K562 (cell line): ENCODE data around the gene MARVELD1. TPM values are rescaled to one million over a fixed set of nuclear protein-coding genes. Genes with fewer than 3 reads are reported as not detected.

Source experiments
- CBX5 ChIP-seq: IDR thresholded peaks from 2 replicates; pipeline ENCODE4 v1.6.1; 2014; ENCODE audit warnings: low read depth, borderline replicate concordance
- MAZ ChIP-seq, 2 experiments: fragments of 450-650 bp in 1 of 2; sonication (generic) in 1 of 2; formaldehyde crosslinking; IDR thresholded peaks in 1 of 2; conservative IDR thresholded peaks in 1 of 2; 2 replicates each; pipeline versions ENCODE4 v1.4.0 to v1.5.0; 2020; ENCODE audit warnings: mild to moderate bottlenecking in 1 of 2, missing genetic modification reagents in 1 of 2
- SMARCA4 ChIP-seq: fragments of 450-650 bp; IDR thresholded peaks from 2 replicates; pipeline ENCODE4 v1.6.1; 2016
- ZNF12 ChIP-seq: sonication (generic); formaldehyde crosslinking; IDR thresholded peaks from 2 replicates; pipeline ENCODE4 v1.4.0; 2020; ENCODE audit warnings: mild to moderate bottlenecking, missing genetic modification reagents
- ZNF586 ChIP-seq: fragments of 450-650 bp; formaldehyde crosslinking; conservative IDR thresholded peaks from 2 replicates; pipeline ENCODE4 v1.4.0; 2020; ENCODE audit warnings: mild to moderate bottlenecking, moderate library complexity
- polyA plus RNA-seq, 8 experiments: library from polyadenylated mRNA; depleted of rRNA in 4 of 8; stranded (reverse) in 5 of 8; unstranded in 3 of 8; fragments of >200 nt; fragmentation: Nextera tagmentation in 2 of 8; fragmentation: Illumina TruSeq in 1 of 8; extraction: Ambion mirVana in 2 of 8; extraction: Trizol in 1 of 8; gene quantifications; 2 replicates each; pipeline versions ENCODE4 v1.2.1 to v1.2.3, GENCODE V29; 2011 to 2014; ENCODE audit warnings: inconsistent platforms in 1 of 8, missing spikeins in 1 of 8
- total RNA-seq, 7 experiments: library from RNA; depleted of rRNA in 6 of 7; stranded (reverse); fragments of >200 nt in 6 of 7; fragmentation: Illumina TruSeq in 2 of 7; extraction: Trizol in 2 of 7; gene quantifications; 2 replicates each; pipeline versions ENCODE4 v1.2.1 to v1.2.3, GENCODE V29; 2011 to 2021; ENCODE audit warnings: low replicate concordance in 1 of 7
- TF ChIP-seq, protein P1 (sequence below): fragments of 250-450 bp; sonication (Bioruptor Pico); IDR thresholded peaks from 2 replicates; pipeline ENCODE4 v1.5.0; 2021; ENCODE audit warnings: mild to moderate bottlenecking, borderline replicate concordance
- TF ChIP-seq, protein P2 (sequence below): conservative IDR thresholded peaks from 2 replicates; pipeline ENCODE4 v1.6.1; 2011; ENCODE audit warnings: low read depth, mild to moderate bottlenecking, low read length; ENCODE audit not compliant: control insufficient read depth

MARVELD1 gene
- total and polyA plus RNA-seq, 9 of the 15 experiments (the other 6 are each of a cell fraction or from before 2014, with no cell fraction given): 2.7 to 12.5 (median 5.3) TPM

- TF ChIP-seq, protein P1, sequence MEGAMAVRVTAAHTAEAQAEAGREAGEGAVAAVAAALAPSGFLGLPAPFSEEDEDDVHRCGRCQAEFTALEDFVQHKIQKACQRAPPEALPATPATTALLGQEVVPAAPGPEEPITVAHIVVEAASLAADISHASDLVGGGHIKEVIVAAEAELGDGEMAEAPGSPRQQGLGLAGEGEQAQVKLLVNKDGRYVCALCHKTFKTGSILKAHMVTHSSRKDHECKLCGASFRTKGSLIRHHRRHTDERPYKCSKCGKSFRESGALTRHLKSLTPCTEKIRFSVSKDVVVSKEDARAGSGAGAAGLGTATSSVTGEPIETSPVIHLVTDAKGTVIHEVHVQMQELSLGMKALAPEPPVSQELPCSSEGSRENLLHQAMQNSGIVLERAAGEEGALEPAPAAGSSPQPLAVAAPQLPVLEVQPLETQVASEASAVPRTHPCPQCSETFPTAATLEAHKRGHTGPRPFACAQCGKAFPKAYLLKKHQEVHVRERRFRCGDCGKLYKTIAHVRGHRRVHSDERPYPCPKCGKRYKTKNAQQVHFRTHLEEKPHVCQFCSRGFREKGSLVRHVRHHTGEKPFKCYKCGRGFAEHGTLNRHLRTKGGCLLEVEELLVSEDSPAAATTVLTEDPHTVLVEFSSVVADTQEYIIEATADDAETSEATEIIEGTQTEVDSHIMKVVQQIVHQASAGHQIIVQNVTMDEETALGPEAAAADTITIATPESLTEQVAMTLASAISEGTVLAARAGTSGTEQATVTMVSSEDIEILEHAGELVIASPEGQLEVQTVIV (CRISPR knock-in tag): no peak
- TF ChIP-seq ZNF586 (CRISPR knock-in tag) (no peak), SMARCA4 (no peak), MAZ (CRISPR knock-in tag; conservative IDR thresholded peaks at IDR 0.05 in 1 of 2, IDR thresholded peaks at IDR 0.05 in 1 of 2) (no peak), ZNF12 (CRISPR knock-in tag) (no peak), CBX5 (no peak)
- TF ChIP-seq, protein P2, sequence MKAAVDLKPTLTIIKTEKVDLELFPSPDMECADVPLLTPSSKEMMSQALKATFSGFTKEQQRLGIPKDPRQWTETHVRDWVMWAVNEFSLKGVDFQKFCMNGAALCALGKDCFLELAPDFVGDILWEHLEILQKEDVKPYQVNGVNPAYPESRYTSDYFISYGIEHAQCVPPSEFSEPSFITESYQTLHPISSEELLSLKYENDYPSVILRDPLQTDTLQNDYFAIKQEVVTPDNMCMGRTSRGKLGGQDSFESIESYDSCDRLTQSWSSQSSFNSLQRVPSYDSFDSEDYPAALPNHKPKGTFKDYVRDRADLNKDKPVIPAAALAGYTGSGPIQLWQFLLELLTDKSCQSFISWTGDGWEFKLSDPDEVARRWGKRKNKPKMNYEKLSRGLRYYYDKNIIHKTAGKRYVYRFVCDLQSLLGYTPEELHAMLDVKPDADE: no peak
- TF ChIP-seq, all 486 proteins: peak for 0
These were observed 46.4 kb downstream of the MARVELD1 start (continued) for GRCh38 chr10:97759946-97760345.
